Right atrium auricular region (tissue), 2 donors: ENCODE results near the gene SH3GL1. TPM values are rescaled to one million over a fixed set of nuclear protein-coding genes. Genes with fewer than 3 reads are reported as not detected.

Experiments used
- DNase-seq: peaks from one replicate; pipeline ENCODE4 v3.0.0-alpha.2; 2019; ENCODE audit warnings: low spot score
- H3K27ac ChIP-seq, 2 donors: fragments of 200-600 bp; sonication (generic); 1 replicate in 1 of 2; 2 replicates in 1 of 2; pipeline ENCODE4 v1.5.1; 2016 to 2019
- H3K27me3 ChIP-seq, 2 donors: fragments of 200-600 bp; sonication (generic); one replicate each; pipeline versions ENCODE4 v1.5.1 to v1.6.0; 2017 to 2019
- H3K36me3 ChIP-seq: fragments of 200-600 bp; sonication (generic); one replicate; pipeline ENCODE4 v1.5.1; 2016
- H3K4me1 ChIP-seq, 2 donors: fragments of 200-600 bp; sonication (generic); one replicate each; pipeline versions ENCODE4 v1.5.1 to v1.6.0; 2017 to 2019
- H3K4me3 ChIP-seq, 2 donors: fragments of 200-600 bp; sonication (generic); 1 replicate in 1 of 2; 2 replicates in 1 of 2; pipeline ENCODE4 v1.5.1; 2017 to 2019; ENCODE audit warnings: mild to moderate bottlenecking in 1 of 2, moderate library complexity in 1 of 2
- H3K9me3 ChIP-seq, 2 donors: fragments of 200-600 bp; sonication (generic); one replicate each; pipeline ENCODE4 v1.5.1; 2019
- CTCF ChIP-seq, 2 donors: fragments of 200-600 bp; sonication (generic); IDR thresholded peaks; one replicate each; pipeline ENCODE4 v1.5.1; 2019; ENCODE audit warnings: antibody characterized with exemption in 2 of 2
- total RNA-seq, 2 donors: library from RNA; depleted of rRNA; stranded (reverse); fragments of >200 nt; gene quantifications; one replicate each; pipeline ENCODE4 v1.1.0, GENCODE V29; 2016

SH3GL1 gene
- 10 to 100 TPM; 17.5 to 31.9 TPM for total RNA-seq

DNA sequence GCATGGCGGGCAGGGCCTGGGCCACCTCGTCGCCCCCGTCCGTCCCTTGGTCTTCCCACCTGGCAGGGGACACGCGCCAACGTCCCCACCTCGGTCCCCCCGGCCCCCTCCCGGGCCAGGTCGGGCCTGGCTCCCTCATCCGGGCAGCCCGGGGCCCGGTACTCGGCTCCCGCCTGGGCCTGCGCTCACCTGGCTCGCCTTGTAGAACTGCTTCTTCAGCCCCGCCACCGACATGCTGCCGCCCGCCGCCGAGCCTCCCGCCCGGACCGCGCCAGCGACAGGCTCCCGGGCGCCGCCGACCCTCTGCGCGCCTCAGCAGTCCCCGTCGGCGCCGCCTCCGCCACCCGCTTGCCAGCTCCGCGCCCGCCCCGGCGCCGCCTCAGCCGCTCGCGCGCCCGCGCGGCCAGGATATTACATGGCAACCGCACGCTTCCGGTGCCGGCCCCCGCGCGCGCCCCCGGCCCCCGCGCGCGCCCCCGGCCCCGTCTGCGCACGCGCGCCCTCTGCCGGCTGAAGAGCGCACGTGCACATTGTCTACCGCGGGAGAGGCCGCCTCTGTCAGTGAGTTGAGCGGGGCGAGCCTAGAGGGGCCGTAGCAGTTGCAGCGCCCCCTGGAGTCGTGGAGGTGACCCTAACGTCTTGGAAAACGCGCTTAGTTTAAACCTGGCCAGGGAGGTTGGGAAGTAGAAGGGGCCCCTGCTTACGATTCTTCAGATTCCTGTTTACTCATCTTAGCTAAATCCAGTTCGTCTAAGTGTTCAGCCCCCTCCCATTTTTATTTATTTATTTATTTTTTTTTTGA lies at the start of gene SH3GL1:
Gene SH3GL1, minus strand, starts transcription at position 413 of the 802 bp plus-strand sequence. Its CDS starts 179 bp downstream, at position 234.
- peak within 1 kb of the TSS; percentile 97 to 100 for H3K4me3 ChIP-seq
- peak; percentile 93 for DNase-seq
- H3K4me1 ChIP-seq, result peaks cover 0 to 57% of the 10 kb centered on the region in 2 donors
- peak within 1 kb of the TSS; percentile 97 to 98 for H3K27ac ChIP-seq
- peak; percentile 91 to 95 for TF ChIP-seq CTCF (IDR thresholded peaks at IDR 0.05)
- H3K36me3 ChIP-seq, result no peaks in the 10 kb centered on the region
- H3K9me3 ChIP-seq, result no peaks in the 10 kb centered on the region
- H3K27me3 ChIP-seq, result no peaks in the 10 kb centered on the region

DNA sequence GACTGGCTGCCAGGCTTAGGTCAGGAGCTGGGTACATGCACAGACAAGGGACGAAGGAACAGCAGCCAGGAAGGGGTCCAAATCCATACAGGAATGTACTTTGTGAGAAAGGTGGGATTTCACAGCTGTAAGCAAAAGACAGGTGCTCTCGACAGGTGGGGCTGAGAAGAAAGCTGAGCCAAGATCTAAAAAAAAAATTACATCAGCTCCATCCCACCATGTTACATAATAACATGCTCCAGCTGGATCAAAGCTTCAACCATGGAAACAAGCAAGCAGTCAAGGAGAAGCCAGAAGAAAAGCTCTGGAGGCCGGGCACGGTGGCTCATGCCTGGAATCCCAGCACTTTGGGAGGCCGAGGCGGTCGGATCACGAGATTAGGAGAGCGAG lies 49.3 kb upstream of the SH3GL1 start:
- Histone ChIP-seq H3K27me3 (no peaks in the 10 kb centered on the region), H3K4me1 (peaks cover 0 to 11% of the 10 kb centered on the region in 2 donors), H3K27ac (peak overlapping the region; percentile 51 to 55), H3K36me3 (peaks cover 92% of the 10 kb centered on the region), H3K4me3 (no peak overlapping the region), H3K9me3 (no peaks in the 10 kb centered on the region)
- DNase-seq, result no peak
- no peak for TF ChIP-seq CTCF (IDR thresholded peaks at IDR 0.05)

GRCh38 chr19:4449022-4449638 lies 48.8 kb upstream of the SH3GL1 start:
- TF ChIP-seq CTCF (IDR thresholded peaks at IDR 0.05), result peak in 1 of 2 donors; percentile 31
- H3K36me3 ChIP-seq, result peaks cover 92% of the 10 kb centered on the region
- peak; percentile 76 for DNase-seq
- no peaks in the 10 kb centered on the region for H3K27me3 ChIP-seq
- H3K4me1 ChIP-seq, result peaks cover 0 to 10% of the 10 kb centered on the region in 2 donors
- no peak overlapping the region for H3K4me3 ChIP-seq
- no peaks in the 10 kb centered on the region for H3K9me3 ChIP-seq
- peak overlapping the region; percentile 55 to 69 for H3K27ac ChIP-seq

DNA sequence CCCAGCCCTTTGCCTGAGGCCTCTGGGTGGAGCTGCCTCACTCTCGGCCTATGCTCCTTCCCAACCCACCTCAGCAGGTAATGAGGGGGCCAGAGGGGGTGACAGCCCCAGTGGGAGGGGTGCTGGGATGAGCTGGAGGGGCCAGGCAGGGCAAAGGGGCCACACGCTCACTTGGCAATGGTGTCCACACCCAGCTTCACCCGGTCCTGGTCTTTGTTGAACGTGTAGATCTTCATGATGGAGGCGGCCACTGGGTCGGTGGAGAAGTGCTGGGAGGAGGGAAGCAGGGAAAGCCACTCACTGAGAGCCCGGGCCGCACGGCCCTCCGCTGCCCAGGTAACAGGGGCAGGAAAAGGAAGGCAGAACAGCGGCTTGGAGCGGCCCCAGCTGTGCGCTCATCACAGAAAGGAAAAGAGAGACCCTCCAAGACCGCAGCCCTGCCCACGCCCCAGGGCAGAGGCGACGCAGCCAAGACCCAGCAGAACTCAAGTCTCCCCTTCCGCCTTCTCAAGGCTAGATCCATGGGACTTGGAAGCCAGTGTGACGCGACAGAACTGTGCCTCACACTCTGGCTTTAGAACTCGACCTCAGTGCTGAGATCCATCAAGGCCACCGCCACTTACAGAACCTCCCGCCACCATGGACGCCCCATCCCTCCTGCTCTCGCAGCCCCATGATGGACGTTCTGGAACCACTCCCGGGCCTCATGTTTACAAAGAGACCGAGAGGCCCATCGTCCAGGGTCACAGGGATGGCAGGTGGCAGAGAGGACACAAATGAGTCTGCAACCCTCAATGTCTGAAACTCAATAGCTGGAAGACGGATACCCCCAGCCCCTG lies 48.0 kb upstream of the SH3GL1 start:
- peaks cover 84% of the 10 kb centered on the region for H3K36me3 ChIP-seq

More for the DNA sequence above, 48.0 kb upstream of the SH3GL1 start:
- DNase-seq, result no peak
- H3K9me3 ChIP-seq, result no peaks in the 10 kb centered on the region
- peak overlapping the region; percentile 55 to 69 for H3K27ac ChIP-seq
- no peaks in the 10 kb centered on the region for H3K27me3 ChIP-seq
- H3K4me3 ChIP-seq, result no peak overlapping the region
- H3K4me1 ChIP-seq, result peaks cover 0 to 10% of the 10 kb centered on the region in 2 donors
- no peak for TF ChIP-seq CTCF (IDR thresholded peaks at IDR 0.05)
